ENCODE data around the gene PDE8B.

DNA sequence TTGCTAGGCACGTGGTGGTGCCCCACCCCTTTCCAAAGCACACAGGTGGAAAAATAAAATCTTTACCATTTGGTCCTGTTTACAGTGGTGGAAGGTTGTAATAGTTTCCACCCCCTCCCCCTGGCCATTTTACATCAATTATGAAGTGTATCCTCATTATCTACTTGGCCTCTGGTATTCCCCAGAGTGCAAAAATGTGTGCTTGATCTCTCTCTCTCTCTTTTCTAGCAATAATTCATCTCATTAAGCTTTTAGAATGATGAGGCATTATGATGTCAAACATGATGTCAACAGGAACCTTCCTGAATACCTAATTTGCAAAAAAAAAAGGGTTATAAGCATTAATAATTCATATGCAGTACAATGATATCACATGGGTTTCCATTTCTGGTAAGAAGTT, 3.1 kb downstream of the PDE8B start:
- TF ChIP-seq FOXM1 (IDR thresholded peaks at IDR 0.05; ENCODE audit: borderline replicate concordance, low read depth) (no peak), REST (IDR thresholded peaks at IDR 0.05; ENCODE audit: low read depth) (no peak), RAD21 (IDR thresholded peaks at IDR 0.05; ENCODE audit: low read depth) (no peak), TEAD4 (IDR thresholded peaks at IDR 0.05) (no peak), EP300 (IDR thresholded peaks at IDR 0.05; ENCODE audit: borderline replicate concordance) (no peak), CEBPB (IDR thresholded peaks at IDR 0.05) (no peak), TCF12 (IDR thresholded peaks at IDR 0.05; ENCODE audit: low read depth) (no peak), CREB1 (IDR thresholded peaks at IDR 0.05; ENCODE audit: low read depth) (no peak), YY1 (IDR thresholded peaks at IDR 0.05; ENCODE audit: low read depth) (no peak), TAF1 (IDR thresholded peaks at IDR 0.05; ENCODE audit: low read depth) (no peak), EGR1 (IDR thresholded peaks at IDR 0.05) (no peak), ZBTB7A (IDR thresholded peaks at IDR 0.05; ENCODE audit: low read depth) (no peak)
- TF ChIP-seq, protein P1, sequence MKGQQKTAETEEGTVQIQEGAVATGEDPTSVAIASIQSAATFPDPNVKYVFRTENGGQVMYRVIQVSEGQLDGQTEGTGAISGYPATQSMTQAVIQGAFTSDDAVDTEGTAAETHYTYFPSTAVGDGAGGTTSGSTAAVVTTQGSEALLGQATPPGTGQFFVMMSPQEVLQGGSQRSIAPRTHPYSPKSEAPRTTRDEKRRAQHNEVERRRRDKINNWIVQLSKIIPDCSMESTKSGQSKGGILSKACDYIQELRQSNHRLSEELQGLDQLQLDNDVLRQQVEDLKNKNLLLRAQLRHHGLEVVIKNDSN (IDR thresholded peaks at IDR 0.05), result no peak
- TF ChIP-seq, protein P2, sequence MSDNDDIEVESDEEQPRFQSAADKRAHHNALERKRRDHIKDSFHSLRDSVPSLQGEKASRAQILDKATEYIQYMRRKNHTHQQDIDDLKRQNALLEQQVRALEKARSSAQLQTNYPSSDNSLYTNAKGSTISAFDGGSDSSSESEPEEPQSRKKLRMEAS (IDR thresholded peaks at IDR 0.05), result no peak

All from Ishikawa (cell line).